ENCODE measurements around the gene AMBP. TPM values are rescaled to one million over a fixed set of nuclear protein-coding genes. Genes with fewer than 3 reads are reported as not detected.

Gene AMBP
- total RNA-seq, 1 donor from 2014 or later = not detected

DNA sequence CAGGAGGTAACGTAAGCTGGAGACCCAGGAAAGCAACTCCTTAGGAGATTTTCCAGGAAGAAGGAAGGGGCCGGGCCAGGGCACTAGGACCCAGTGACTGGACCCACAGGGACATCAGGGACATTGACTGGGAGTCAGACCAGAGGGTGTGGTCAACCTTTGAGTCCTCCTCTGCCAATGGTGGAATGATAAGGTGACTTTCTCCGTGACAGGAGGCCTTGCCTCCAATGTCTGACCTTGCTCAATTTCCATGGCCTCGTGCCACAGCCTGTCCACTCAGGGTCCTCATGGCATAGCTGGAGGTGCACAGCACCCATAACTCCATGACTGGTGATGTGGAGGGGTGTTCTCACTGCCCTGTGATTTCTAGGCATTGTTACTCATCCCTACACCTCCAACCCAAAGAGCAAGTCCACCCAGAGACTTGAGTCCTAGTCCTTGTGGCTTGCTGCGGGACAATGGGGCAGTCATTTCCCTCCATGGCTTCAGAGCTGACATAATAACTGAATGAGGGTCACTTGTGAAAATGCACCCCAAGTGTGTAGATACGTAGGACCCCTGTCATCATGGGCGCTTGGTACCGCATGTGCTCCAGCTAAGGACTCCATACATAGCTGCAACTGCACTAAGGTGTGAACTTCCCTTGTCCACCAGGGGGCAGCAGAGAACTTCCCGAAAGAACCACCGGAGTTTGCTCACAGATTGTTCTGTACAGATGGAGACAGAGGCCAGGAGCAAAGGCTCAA, 4.1 kb upstream of the AMBP start:
- no peaks in the 10 kb centered on the region for H3F3A ChIP-seq (ENCODE audit: low read depth)
- no peak overlapping the region for H3K4me3 ChIP-seq
- H3K79me2 ChIP-seq (ENCODE audit: low read depth) = no peaks in the 10 kb centered on the region
- no peak overlapping the region for H2AFZ ChIP-seq (replicated peaks)
- H3K36me3 ChIP-seq = no peaks in the 10 kb centered on the region
- H3K27me3 ChIP-seq = no peaks in the 10 kb centered on the region
- no peaks in the 10 kb centered on the region for H4K20me1 ChIP-seq (ENCODE audit: low read depth)
- no peak overlapping the region for H3K9ac ChIP-seq
- TF ChIP-seq, protein P1, sequence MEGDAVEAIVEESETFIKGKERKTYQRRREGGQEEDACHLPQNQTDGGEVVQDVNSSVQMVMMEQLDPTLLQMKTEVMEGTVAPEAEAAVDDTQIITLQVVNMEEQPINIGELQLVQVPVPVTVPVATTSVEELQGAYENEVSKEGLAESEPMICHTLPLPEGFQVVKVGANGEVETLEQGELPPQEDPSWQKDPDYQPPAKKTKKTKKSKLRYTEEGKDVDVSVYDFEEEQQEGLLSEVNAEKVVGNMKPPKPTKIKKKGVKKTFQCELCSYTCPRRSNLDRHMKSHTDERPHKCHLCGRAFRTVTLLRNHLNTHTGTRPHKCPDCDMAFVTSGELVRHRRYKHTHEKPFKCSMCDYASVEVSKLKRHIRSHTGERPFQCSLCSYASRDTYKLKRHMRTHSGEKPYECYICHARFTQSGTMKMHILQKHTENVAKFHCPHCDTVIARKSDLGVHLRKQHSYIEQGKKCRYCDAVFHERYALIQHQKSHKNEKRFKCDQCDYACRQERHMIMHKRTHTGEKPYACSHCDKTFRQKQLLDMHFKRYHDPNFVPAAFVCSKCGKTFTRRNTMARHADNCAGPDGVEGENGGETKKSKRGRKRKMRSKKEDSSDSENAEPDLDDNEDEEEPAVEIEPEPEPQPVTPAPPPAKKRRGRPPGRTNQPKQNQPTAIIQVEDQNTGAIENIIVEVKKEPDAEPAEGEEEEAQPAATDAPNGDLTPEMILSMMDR (IDR thresholded peaks at IDR 0.05) = peak; percentile 82
- TF ChIP-seq EZH2 (IDR thresholded peaks at IDR 0.05) = no peak
- Mint-ChIP-seq H3K27ac (no peak overlapping the region), H3K9me3 (peaks cover 3% of the 10 kb centered on the region), H3K36me3 (no peaks in the 10 kb centered on the region), H3K4me3 (no peak overlapping the region), H3K27me3 (ENCODE audit: insufficient read depth, low read depth) (peaks cover 12% of the 10 kb centered on the region), H3K4me1 (peaks cover 6% of the 10 kb centered on the region)
- no peak overlapping the region for H3K27ac ChIP-seq
- no peak overlapping the region for H3K4me2 ChIP-seq
- H3K4me1 ChIP-seq = no peaks in the 10 kb centered on the region
- H3K9me3 ChIP-seq (ENCODE audit: low read depth) = no peaks in the 10 kb centered on the region
- DNase-seq (ENCODE audit: low spot score) = peak; percentile 94

DNA sequence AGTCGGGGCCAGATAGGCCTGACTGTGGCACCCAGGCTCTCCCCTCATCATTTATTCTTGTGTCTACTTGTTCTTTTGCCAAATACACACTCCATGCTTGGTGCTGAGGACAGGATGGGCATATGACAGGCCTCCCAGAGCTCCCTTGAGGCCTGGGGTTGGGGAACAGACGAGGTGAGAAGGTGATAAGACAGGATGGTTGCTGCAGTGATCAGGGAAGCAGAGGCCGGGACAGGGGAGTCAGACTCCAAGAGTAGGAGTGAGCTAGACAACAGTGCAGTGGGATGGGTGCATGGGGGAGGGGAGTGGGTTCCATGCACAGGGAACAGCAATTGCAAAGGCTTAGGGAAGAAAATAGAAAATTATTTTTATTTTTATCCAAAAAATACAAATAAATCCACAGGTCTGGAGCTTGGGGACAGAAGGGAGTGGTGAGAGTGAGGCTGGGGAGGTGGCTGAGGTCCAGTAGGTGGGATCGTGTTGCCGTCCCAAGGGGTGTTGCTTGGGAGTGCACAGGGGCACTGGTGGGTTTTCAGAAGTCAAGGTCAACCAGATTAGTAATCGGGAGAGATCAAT, 3.4 kb upstream of the AMBP start:
- H3K27me3 Mint-ChIP-seq (ENCODE audit: insufficient read depth, low read depth) = peaks cover 13% of the 10 kb centered on the region
- Histone ChIP-seq H3K27ac (no peak overlapping the region), H4K20me1 (ENCODE audit: low read depth) (no peaks in the 10 kb centered on the region), H3K27me3 (no peaks in the 10 kb centered on the region), H3K9me3 (ENCODE audit: low read depth) (no peaks in the 10 kb centered on the region), H3K36me3 (no peaks in the 10 kb centered on the region), H3F3A (ENCODE audit: low read depth) (no peaks in the 10 kb centered on the region), H3K4me2 (no peak overlapping the region), H3K4me3 (no peak overlapping the region), H3K9ac (no peak overlapping the region), H3K79me2 (ENCODE audit: low read depth) (no peaks in the 10 kb centered on the region), H2AFZ (replicated peaks) (no peak overlapping the region), H3K4me1 (no peaks in the 10 kb centered on the region)
- H3K4me1 Mint-ChIP-seq = peaks cover 6% of the 10 kb centered on the region
- H3K9me3 Mint-ChIP-seq = no peaks in the 10 kb centered on the region
- H3K4me3 Mint-ChIP-seq = no peak overlapping the region
- DNase-seq (ENCODE audit: low spot score) = no peak
- no peaks in the 10 kb centered on the region for H3K36me3 Mint-ChIP-seq
- no peak for TF ChIP-seq EZH2 (IDR thresholded peaks at IDR 0.05)
- TF ChIP-seq, protein P1 (IDR thresholded peaks at IDR 0.05) = no peak
- no peak for TF ChIP-seq EZH2phosphoT487 (IDR thresholded peaks at IDR 0.05)
- no peak overlapping the region for H3K27ac Mint-ChIP-seq

DNA sequence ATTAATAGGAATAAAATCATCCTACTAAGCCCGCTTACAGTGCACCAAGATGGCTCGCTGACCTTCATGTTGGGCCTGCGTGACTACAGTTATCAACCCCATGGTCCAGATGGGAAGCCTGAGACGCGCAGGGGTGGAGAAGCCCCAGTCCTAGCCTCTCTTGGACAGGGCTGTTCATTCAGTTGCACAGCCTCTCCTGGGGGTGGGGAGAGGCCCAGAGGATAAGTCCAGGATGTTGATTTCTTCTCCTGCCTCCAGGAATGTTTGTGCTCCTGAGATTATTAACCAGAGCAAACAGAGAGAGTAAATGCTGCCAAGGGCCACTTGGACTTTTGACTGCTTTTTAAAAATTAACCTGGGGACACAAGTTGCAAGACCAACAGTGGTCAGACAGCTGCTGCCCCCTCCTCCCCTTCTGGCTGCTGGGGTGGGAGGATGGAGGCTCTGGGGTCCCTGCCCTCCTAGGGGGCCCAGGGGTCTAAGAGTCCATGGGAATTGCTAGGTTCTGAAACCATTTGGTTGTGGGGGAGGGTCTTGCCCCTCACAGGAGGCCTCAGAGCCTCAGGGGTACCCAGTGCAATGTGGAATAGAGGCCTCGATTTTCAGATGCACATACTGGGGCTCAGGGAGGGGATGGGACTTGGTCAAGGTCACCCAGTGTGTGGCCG, 2.8 kb upstream of the AMBP start:
- DNase-seq (ENCODE audit: low spot score) = no peak
- Histone ChIP-seq H3F3A (ENCODE audit: low read depth) (no peaks in the 10 kb centered on the region), H3K4me2 (no peak overlapping the region), H2AFZ (replicated peaks) (no peak overlapping the region), H3K79me2 (ENCODE audit: low read depth) (no peaks in the 10 kb centered on the region), H3K4me3 (no peak overlapping the region), H3K9me3 (ENCODE audit: low read depth) (no peaks in the 10 kb centered on the region), H4K20me1 (ENCODE audit: low read depth) (no peaks in the 10 kb centered on the region), H3K27ac (no peak overlapping the region), H3K27me3 (no peaks in the 10 kb centered on the region), H3K36me3 (no peaks in the 10 kb centered on the region), H3K9ac (no peak overlapping the region), H3K4me1 (no peaks in the 10 kb centered on the region)
- Mint-ChIP-seq H3K27me3 (ENCODE audit: insufficient read depth, low read depth) (peaks cover 13% of the 10 kb centered on the region), H3K9me3 (no peaks in the 10 kb centered on the region), H3K27ac (peak overlapping the region; percentile 72), H3K4me3 (no peak overlapping the region), H3K4me1 (peaks cover 6% of the 10 kb centered on the region), H3K36me3 (no peaks in the 10 kb centered on the region)
- TF ChIP-seq, protein P1 (IDR thresholded peaks at IDR 0.05) = no peak
- TF ChIP-seq EZH2phosphoT487 (IDR thresholded peaks at IDR 0.05) = no peak
- no peak for TF ChIP-seq EZH2 (IDR thresholded peaks at IDR 0.05)

Data from neural progenitor cell (in vitro differentiated cells).